Stimulated activated CD4-positive, alpha-beta T cell treated with anti-CD3 and anti-CD28 coated beads, Interleukin-15, amount 100 ng/mL, for 24 hours (primary cell): ENCODE data around the gene RFC1.

ENCODE experiments used
- DNase-seq: peaks from one replicate; pipeline ENCODE4 v3.0.0-alpha.2; 2020

The RFC1 gene

DNA sequence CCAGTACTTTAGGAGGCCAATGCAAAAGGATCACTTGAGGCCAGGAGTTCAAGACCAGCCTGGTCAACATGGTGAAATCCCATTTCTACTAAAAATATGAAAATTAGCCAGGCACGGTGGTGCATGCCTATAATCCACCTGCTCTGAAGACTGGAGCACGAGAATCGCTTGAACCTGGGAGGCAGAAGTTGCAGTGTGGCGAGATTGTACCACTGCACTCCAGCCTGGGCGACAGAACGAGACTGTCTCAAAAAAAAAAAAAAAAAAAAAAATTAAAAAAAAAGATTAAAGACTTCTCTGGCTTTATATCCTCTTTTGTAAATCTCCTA is 13.0 kb downstream of the RFC1 start:
- DNase-seq, result peak; percentile 31

DNA sequence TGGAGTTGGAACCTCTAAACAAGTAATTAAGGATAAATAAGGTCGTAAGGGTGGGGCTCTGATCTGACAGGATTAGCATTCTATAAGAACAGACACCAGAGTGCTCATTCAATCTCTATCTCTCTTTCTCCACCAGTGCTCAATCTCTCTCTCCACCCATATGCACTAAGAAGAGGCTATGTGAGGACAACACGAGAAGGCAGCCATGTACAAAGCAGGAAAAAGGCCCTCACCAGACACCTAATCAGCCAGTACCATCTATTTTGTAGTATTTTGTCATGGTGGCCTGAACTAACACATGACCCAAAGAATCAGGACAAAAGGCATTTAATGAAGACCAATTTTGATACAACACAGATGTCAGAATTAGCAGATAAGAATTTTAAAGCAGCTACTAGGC is 16.8 kb downstream of the RFC1 start:
- DNase-seq, result no peak

DNA sequence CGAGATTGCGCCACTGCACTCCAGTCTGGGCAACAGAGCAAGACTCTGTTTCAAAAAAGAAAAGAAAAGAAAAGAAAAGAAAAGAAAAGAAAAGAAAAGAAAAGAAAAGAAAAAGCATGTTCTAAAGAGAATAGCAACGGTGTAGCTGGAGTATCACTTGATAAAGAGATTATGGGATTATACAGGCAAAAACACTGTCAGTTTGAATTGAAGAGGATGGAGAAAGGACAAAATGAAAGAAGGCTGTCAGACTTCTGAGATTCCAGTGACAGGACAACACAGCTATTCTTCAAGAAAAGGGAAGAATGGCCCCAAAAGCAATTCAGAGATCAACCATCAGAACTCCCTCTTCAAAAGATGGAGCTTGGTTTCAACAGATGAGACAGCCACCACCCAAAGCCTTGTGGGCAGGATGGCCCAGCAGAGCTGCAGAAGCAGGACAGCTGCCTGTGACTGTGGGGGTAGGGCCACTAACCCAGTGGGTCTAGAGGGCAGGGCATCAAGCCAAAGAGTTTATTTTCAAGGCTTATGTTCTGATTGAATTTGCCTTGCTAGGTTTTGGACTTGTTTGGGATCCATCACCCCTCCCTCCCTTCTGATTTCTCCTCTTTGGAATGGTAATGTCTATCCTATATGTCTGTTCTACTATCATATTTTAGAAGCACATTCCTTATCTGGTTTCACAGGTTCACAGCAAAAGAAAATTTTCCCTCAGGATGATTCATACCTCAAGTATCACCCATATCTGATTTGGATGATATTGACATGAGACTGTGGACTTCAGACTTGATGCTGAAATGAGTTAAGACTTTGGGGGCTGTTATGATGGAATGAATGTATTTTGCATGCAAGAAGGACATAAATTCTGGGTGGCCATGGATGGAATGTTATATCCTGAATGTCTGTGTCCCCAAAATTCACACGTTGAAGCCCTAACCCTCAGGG is 17.5 kb downstream of the RFC1 start:
- peak; percentile 53 for DNase-seq

DNA sequence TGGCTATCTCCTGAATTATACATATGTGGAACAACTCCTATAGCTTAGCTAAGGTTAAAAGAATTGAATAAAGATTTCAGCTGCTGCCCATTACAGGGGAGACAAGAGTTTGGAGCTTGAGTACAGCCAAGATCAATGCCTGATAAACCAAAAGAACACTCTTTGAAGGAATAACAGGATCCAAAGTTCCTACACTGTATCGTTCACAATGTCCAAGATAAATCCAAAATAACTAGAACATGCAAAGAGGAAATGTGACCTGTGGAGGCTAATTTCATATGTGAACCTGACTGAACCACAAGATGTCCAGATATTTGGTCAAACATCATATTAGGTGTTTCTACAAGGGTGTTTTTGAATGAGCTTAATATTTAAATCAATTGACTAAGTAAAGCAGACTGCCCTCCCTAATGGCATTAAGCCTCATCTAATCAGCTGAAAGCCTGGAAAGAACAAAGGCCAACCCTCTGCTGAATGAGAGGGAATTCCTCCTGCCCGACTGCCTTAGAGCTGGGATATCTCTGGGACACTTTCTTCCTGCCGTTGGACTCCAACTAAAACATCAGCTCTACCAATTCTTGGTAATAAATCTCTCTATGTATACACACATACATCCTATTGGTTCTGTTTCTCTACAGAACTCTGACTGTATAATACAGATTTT is 19.2 kb downstream of the RFC1 start:
- DNase-seq, result no peak

DNA sequence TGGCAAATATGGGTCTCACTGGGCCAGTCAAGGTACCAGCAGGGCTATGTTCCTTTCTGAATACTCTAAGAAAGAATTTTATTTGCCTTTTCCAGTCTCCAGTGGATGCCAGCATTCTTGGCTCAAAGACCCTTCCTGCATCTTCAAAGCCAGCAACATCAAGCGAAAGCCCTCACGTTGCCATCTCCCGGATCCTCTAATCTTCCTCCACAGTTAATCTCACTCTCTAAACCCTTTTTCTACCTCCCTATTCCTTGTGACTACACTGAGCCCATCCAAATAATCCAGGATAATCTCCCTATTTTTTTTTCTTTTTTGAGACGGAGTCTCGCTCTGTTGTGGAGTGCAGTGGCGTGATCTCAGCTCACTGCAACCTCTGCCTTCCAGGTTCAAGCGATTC is 23.4 kb downstream of the RFC1 start:
- no peak for DNase-seq

DNA sequence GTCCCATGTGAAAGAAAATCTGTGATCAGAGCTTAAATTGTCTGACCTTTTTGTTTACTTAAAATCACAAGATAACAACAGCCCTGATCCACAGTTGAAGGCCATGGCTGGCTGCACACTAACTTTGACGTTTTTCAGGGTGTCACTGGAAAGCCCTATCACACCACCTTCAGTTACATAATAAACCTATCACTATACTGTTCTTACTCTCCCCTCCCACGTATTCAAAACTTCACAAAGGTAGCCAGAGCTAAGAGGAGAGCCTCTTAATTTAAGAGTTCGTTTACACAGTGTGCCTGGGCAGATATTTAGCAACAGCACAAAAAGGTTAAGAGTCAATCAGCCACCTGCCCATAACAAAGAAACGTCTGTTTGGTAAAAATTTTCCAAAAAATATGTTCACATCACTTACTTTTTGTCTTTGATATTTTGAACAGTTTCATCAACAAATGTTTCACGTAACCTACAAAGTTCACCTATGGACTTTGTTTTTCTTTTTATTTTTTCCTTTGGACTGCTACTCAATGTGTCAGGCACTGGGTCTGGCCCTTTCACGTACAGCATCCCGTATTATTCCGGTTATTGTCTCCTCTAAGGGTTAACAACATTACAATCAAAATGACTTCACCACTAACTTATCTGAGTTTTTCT is 25.0 kb downstream of the RFC1 start:
- DNase-seq, result no peak

DNA sequence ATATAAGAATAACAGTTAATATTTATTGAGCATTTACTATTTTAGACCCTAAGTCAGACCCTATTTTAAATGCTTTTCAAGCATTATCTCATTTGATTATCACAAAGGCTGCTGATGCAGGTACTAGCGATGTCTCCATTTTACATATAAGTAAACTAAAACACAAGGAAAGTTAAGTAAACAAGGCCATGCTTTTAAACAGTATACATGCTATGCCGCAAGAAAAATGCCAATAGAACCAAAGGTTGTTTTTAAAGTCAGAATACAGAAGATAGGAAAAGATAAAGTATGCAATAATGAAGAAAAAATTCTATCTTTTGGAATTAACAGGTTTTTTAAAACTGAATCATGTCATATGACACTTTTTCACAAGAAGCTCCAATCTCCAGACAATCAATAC is 26.2 kb downstream of the RFC1 start:
- no peak for DNase-seq

DNA sequence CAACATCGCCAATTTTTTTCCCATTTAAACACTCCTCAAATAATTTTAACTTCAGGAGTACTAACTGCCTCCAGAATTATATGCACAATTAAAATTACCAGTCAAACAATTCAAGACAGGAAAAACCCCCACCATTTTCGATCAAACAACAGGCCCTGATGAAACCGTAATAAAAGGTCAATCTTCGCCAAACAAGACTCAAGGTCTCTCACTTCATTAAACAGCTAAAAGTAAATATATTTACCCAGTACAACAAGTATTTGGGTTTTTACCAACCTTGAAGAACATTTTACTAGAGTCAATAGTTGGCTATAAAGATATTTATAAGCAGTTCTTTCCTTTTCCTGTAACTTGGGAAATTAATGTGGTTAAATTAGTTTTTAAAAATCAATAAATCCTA is 28.3 kb downstream of the RFC1 start:
- no peak for DNase-seq

DNA sequence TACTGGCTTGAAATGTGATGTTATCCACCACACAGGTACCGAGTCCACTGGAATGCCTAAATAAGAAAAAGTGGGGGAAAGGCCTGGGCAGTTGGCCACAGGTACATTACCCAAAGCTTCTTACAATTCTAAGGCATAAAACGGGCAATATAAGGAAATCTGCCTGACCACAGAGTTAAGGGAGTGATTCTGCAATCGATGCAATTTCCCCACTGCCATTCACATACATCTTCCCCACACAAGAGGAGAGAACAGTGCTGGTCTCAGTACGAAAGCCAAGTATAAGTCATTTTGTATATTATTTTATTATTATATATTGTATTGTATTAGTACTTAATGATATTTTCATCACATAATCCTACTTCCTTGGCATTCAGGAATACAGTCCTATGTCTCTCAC is 30.6 kb downstream of the RFC1 start:
- DNase-seq, result no peak

DNA sequence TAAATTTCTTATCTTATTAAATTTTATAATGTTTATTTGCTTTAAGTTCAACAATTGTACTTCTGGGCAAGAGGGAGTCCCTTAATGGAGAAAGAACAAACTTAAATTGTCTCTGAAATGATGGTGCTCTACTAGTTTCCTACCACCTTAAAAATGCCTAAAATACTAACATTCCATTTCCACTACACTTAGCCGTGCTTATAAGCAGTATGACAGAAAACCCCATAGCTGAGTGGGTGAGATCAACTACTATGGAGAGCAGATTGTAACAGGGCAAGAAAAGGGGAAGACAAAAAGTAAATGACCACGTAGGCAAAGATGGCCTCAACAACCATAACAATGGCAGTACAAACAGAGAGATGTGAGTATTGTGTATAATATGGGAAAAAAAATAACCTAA is 35.0 kb downstream of the RFC1 start:
- DNase-seq, result no peak

DNA sequence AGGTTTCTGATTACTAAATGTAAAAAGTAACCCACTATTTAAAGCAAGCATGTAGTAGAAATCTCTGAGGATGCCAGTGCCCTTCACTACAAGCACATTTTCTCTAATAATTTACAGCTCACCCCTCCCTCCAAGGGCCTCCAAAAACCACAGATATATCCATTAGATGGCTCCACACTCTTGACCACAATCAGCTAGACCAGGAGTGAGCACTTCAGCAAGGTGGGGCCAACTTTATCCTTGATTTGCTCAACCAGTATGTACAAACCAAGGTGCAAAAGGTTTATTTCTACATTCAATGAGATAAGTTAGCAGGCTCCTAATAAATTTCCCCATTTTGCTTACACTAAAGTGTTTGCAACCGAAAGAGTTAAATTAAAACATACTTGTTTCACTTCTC is 35.8 kb downstream of the RFC1 start:
- DNase-seq, result no peak

DNA sequence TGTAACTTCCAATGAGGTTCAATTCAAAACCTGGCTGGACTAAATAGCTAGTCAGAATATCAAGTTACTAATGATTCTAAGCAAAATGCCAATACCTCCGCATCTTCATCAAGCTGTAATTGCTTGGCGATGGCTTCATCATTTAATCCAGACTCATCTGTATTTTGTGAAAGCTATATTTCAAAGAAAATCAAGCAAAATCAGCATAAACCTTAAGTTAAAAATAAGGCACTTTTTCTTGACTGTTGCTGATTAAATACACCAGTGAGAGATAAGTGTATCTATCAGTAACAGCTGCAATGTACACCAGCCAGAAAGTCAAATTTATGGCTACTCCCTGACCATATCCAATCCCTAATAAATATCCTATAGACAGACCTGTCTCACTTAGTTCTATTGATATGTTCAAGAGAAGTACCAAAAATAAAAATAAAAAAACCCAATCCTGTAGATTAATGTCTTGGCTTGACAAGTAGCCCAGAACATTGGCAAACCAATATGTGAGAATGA is 39.6 kb downstream of the RFC1 start:
- no peak for DNase-seq

DNA sequence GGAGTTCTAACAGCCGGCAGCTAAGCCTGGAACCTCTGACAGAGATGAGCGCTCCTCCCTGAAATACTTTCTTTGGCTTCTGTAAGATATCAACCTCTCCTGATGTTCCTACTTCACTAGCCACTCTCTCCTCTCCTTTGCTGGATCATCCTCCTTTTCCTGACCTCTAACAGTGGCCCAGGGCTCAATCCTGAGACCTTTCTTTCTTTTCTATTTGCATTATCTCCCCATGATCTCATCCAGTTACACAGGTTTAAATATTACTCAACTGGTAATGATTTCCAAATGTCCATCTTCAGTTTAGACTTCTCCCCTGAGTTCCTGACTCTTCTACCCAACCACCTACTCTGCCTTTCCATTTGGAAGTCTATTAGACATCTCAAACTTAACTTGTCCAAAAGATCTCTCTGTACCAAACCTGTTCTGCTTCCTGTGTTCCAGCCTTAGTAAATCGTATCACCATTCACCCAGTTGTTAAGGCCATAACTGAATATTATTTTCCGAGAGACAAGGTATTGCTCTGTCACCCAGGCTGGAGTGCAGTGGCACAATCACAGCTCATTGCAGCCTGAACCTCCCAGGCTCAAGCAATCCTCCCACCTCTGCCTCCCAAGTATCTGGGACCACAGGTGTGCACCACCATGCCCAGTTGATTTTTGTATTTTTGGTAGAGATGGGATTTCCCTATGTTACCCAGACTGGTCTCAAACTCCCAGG is 41.1 kb downstream of the RFC1 start:
- no peak for DNase-seq

DNA sequence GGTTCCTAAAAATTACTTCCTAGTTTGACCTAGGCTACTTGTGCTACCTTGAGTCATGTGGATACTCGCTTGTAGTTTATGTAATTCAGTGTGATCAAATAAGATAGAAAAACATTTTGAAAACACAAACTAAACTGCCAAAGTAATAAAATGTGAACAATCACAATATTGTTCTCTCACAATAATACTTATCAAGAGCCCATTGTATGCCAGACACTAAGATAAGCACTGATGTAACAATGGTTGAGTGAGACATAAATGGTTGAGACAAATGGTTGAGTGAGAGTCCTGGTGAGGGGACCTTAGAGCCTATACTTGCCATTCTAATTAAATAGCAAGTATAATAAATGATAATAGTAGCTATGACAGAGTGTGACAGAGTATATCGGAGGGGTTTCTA is 41.7 kb downstream of the RFC1 start:
- DNase-seq, result no peak

DNA sequence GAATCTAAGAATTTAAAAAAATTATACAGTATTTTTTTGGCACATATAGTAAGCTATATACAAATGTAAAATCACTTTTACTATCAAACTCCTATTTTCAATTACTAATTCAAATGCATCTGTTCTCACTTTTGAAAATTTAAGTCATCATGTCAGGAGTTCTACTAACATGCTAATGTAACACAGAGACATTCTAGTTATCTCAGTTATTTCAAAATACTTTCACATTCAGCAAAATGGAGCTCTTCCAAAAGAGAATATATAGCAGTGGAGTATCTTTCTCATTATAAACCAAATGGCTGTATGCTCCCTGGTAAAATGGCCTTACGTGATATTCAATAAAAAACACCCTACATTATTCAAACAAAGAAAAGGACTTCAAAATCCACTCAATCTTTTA is 42.3 kb downstream of the RFC1 start:
- DNase-seq, result no peak

DNA sequence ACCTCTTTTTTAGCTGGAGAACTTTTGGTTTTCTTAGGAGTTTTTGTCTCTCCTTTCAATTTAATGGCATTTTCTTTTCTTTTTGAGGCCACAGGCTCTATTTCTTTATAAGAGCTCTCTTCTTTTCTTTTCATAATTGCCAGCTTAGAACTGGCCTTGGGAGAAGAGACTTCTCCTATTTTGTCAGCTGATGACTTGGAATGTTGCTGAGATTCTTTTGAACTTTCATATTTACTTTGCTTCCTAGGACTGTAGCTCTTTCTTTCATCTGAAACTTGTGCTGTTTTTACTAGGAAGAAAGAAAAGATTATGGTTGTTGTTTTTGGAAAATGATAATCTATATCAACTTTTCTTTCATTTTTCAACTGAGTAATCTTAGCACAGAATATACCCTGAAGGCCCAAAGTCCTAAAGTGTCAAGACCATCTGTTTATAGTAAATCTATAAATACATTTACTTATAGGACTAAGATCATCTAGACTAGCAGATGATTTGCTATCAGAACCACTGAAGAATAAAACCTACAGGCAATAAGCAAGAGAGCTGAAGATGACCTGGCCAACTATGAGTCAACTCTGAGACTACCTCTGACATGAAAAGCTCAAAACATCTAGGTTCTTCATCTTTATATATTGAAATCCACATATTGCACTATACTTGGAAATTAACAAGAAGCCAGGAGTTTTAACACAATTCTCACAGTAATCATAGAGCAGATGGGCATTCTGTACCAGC is 45.6 kb downstream of the RFC1 start:
- no peak for DNase-seq

DNA sequence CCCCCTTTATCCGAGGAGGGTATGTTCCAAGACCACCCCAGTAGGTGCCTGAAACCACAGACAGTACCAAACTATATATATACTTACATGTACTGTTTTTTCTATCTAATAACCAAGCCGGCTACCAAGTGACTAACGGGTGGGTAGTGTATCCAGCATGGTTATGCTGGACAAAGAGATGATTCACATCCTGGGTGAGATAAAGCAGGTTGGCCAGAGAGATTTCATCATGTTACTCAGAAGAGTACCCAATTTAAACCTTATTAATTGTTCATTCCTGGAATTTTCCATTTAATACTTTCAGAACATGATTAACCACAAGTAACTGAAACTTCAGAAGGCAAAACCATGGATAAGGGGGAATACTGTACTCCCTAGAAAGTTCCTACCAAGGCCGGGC is 46.5 kb downstream of the RFC1 start:
- DNase-seq, result no peak

DNA sequence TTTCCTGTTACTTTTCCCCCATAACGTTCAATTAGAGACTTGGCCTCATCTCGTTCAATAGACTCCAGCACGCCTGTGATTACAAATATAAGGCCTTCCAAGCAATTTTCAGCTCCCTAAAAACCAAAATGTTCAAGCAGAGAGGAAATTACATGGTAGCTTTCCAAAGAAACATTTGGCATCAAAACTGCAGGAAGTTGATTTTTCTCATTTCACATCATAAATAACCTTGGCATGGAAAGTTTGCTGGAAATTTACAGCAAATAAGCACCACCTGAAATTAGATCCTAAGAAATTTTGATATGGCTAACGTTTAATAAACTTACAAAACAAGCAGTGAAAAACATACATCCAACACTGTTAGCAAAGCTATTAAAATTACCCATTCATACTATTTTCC is 53.3 kb downstream of the RFC1 start:
- DNase-seq, result no peak

DNA sequence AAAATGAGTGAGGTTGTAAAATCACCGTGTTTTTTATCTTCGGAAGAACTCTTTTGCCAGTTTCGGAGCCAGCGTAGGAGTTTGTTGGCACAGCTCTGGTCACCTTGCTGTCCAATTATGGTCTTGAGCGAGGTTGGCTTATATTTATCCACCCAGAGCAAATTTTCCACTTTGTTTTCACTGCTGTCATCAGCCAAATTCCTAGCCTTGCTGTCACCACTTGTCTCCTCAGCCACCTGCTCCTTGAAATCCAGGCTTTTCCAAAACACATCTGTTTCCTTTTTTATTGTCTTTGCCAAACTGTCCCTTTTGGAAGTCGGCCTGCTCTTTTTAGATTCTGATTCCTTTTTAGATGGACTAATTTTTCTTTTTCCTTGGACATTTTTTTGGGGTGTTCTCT is 57.6 kb downstream of the RFC1 start:
- no peak for DNase-seq

DNA sequence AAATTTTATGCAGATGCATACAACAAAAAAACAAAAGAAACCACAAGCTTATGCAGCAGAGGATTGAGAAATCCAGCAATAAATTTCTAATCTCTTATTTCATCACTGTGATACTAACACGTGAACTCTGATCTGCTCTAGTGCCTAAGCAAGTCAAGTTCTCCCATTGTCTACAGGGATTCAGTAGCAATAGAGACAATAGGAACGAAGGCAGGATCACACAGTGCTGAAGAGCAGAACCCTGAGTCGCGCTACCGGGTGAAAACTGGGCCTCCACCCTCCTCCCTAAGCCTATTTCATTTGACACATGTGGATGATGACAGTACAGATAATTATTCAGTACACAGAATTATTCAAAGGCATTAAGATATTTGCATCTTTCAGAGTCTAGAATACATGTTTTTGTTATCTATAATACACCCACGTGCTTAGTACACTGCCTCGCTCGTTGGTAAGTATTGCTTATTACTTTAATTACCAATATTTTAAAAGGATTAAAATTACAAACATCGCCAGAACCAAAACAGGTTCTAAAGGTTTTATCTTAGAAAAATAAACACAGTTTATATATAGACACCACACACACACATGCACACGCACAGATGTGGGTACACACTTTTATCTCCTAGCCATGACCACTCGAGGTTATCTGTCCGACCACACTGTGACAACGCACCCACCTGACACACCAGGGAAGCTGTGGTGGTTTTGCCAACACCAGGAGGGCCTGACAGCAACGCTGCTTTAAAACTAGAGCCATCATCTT is 60.1 kb downstream of the RFC1 start:
- no peak for DNase-seq

DNA sequence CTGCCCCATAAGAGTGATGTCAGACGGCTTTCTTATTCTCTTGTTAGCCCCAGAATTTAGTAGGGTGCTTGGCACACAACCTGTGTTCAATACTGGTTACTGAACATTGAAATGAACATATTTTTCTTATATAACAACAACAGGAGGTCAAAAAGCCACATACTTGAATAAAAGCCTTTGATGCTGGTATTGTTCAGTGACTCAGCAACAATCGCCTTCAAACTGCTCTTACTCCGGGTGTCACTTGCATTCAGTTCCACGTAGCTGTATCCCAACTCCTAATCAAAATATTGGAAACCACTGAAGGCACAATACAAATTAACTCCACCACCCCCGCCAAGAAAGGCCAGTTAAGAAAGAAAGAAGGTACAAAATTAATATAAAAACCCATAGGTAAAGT is 61.5 kb downstream of the RFC1 start:
- DNase-seq, result no peak

DNA sequence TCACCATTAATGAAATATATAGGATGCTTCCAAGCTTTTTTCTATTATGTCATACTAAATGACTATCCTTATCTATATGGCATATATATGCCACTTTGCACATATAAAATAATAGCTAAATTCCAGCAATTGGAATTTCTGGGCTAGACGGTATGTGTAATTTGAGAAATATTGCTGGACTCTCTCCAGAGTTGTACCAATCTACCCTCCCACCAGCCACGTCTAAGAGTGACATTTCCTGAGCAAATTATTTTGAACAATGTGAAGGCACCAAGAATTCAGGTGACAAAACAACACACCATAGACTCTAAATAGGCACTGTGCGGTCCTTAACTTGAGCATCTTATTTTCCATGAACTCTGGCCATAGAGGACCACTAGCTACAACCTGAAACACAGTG is 62.3 kb downstream of the RFC1 start:
- no peak for DNase-seq
